Aorta (tissue), 5 donors: ENCODE data around the gene TAGLN3. TPM values are rescaled to one million over a fixed set of nuclear protein-coding genes. Genes with fewer than 3 reads are reported as not detected.

ENCODE experiments used
- ATAC-seq: fragments of 200-7000 bp; cut with Tn5 transposase; one replicate; pipeline ENCODE4 v1.9.1; 2022; ENCODE audit warnings: moderate library complexity; ENCODE audit not compliant: low FRiP score
- DNase-seq, 2 donors: peaks; one replicate each; pipeline ENCODE4 v3.0.0-alpha.2; 2020
- H3K27ac ChIP-seq, 2 donors: one replicate each; pipeline ENCODE4 v1.5.1; 2013; ENCODE audit warnings: low read length in 2 of 2, mild to moderate bottlenecking in 2 of 2, moderate library complexity in 2 of 2, control low read depth in 1 of 2, inconsistent platforms in 1 of 2, low read depth in 1 of 2
- H3K27me3 ChIP-seq, 2 donors: one replicate each; pipeline ENCODE4 v1.6.1; 2013; ENCODE audit warnings: control low read depth in 1 of 2, low read length in 1 of 2, mild to moderate bottlenecking in 1 of 2, moderate library complexity in 1 of 2; ENCODE audit not compliant: insufficient read depth in 2 of 2, control insufficient read depth in 1 of 2
- H3K36me3 ChIP-seq, 2 donors: one replicate each; pipeline ENCODE4 v1.6.1; 2013; ENCODE audit warnings: control low read depth in 1 of 2, low read length in 1 of 2, mild to moderate bottlenecking in 1 of 2; ENCODE audit not compliant: insufficient read depth in 2 of 2, control insufficient read depth in 1 of 2
- H3K4me1 ChIP-seq, 2 donors: one replicate each; pipeline ENCODE4 v1.6.1; 2013; ENCODE audit warnings: low read length in 2 of 2, control low read depth in 1 of 2, mild to moderate bottlenecking in 1 of 2, moderate library complexity in 1 of 2; ENCODE audit not compliant: insufficient read depth in 2 of 2, control insufficient read depth in 1 of 2
- H3K4me3 ChIP-seq, 2 donors: one replicate each; pipeline ENCODE4 v1.5.1; 2013; ENCODE audit warnings: low read length in 2 of 2, control low read depth in 1 of 2, mild to moderate bottlenecking in 1 of 2
- H3K9me3 ChIP-seq: one replicate; pipeline ENCODE4 v1.6.1; 2013; ENCODE audit warnings: mild to moderate bottlenecking, low read length; ENCODE audit not compliant: control insufficient read depth
- WGBS, 2 donors: extraction: QIAGEN DNeasy Blood & Tissue Kit; methylation state at CpG; one replicate each; pipeline ENCODE4 v1.1.7; 2013; 5-methylcytosine and 5-hydroxymethylcytosine counted together
- intact Hi-C, 2 donors: fragments of 100-400 bp; cut with DNase I; formaldehyde crosslinking; loops; one replicate each; pipeline versions ENCODE4 v1.14.2 to v1.15.0; 2022
- polyA plus RNA-seq, 2 donors: library from polyadenylated mRNA; stranded (reverse); fragments of 200-250 nt; gene quantifications; one replicate each; pipeline ENCODE4 v1.2.3, GENCODE V29; 2013
- total RNA-seq, 2 donors: library from RNA; stranded (reverse); fragmentation: NEBNext Ultra II Directional; extraction: Animal tissue kit (Norgen Biotek cat#: 25700); gene quantifications; one replicate each; pipeline ENCODE4 v1.2.1, GENCODE V29; 2021
- donor health status: healthy with polysubstance abuse.
- donor health status: Bipolar disorder and iron deficiency.
- donor health status: DM: no; HTN: no; CAD: no.
- donor health status: DM: no; HTN: no; CAD: no.
- donor health status: DM: yes; HTN: yes; CAD: no.

The TAGLN3 gene
- total and polyA plus RNA-seq, 4 donors = not detected

DNA sequence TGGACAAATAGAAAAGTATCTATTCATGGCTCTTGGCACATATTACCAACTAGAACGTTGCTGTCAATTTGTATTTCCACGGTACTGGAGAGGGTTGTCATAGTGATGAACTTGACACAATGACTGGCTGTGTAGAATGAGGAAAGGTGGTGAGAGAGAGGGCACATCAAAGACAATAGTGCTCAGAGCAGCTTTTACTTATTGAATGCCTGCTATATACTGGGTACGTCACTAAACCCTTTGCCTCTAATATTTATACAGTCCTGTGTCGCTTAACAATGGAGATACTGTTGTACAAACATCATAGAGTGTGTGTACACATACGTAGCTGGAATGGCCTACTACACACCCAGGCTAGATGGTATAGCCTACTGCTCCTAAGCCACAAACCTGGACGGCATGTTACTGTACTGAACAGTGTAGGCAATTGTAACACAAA, 44.1 kb downstream of the TAGLN3 start:
- no peaks in the 10 kb centered on the region for H3K4me1 ChIP-seq
- whole genome bisulfite sequencing, 2 donors = 68 to 72% methylated on average over 6 of the region's 6 CpGs
- H3K9me3 ChIP-seq = no peaks in the 10 kb centered on the region
- intact Hi-C loops = loop anchor here in 1 of 2 donors (5.0 kb wide), 1 partner anchor 56 kb away; no protein-coding TSS in a partner anchor
- DNase-seq (no peak), ATAC-seq (no peak)
- no peaks in the 10 kb centered on the region for H3K27me3 ChIP-seq
- H3K27ac ChIP-seq = no peak overlapping the region
- no peak overlapping the region for H3K4me3 ChIP-seq
- H3K36me3 ChIP-seq = no peaks in the 10 kb centered on the region

DNA sequence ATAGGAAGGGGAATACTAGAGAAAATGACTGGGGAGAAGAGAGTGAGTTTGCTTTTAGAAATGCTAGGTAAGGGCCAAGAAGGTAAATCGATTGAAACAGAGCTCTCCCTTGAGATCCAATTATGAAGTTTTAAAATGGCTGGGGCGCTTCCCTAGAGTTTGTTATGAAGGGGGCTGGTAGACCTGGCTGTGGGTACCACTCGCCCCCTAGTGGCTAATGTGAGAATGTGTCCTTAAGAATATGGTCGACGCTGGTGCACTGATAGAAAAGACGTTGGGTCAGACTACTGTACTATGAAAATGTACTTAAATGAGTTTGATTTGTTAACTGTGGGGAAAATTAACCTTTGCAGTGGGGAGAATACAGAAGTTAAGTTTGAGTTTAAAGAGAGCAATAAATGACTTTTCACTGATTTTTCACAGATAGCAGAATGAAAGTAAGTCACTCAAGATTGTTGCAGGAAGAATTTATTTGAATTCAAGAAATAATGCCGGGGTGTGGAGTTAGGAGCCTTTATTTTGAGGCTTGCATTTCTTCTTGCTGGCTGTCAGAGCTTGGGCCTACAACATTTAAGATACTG, 45.0 kb downstream of the TAGLN3 start:
- H3K36me3 ChIP-seq = no peaks in the 10 kb centered on the region
- H3K27ac ChIP-seq = no peak overlapping the region
- 5 to 8% methylated on average over 7 of the region's 7 CpGs for WGBS, 2 donors
- H3K27me3 ChIP-seq = no peaks in the 10 kb centered on the region
- ATAC-seq (peak; percentile 89), DNase-seq (no peak)
- no peaks in the 10 kb centered on the region for H3K4me1 ChIP-seq
- peak overlapping the region in 1 of 2 donors; percentile 21 for H3K4me3 ChIP-seq
- intact Hi-C loops = loop anchor here in 1 of 2 donors (5.0 kb wide), 1 partner anchor 56 kb away; no protein-coding TSS in a partner anchor
- no peaks in the 10 kb centered on the region for H3K9me3 ChIP-seq

DNA sequence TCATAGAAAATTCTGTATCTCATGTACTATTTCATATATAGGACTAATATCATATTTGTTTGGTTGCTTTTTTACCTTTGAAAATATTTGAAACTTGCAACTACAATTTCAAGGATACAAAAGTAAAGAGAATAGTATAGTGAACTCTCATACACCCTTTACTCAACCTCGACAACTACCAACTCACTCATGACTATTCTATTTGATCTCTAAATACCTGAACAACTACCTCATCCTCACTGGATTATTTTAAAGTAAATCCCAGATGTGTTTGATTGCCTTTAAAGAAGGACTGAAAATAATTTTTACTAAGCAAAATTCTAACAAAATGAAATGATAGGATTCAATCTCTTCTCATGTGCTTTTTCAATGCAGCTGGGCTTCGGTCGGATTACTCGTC, 47.9 kb downstream of the TAGLN3 start:
- Histone ChIP-seq H3K4me1 (no peaks in the 10 kb centered on the region), H3K36me3 (no peaks in the 10 kb centered on the region), H3K27ac (no peak overlapping the region), H3K27me3 (no peaks in the 10 kb centered on the region), H3K9me3 (no peaks in the 10 kb centered on the region), H3K4me3 (no peak overlapping the region)
- DNase-seq (no peak), ATAC-seq (no peak)
- WGBS, 2 donors = 71 to 72% methylated on average over 4 of the region's 4 CpGs
- intact Hi-C loops = no loop called here

DNA sequence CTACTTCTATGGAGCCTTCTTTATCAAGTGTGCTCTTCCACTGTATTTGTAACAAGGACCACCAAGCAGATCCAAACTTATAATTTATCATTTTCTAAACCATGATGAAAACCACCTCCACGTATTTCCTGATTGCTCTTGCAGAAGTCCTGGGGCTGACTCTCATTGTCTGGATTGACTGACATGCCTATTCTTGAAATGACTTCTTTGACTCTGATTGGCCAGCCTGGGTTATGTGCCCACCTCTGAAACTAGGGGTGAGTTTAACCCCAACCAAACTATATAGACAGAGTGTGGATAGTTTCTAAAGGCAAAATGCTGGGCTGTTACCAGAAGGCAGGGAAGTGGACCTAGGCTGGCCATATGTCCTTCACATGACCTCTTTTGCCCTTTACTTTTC, 48.5 kb downstream of the TAGLN3 start:
- Histone ChIP-seq H3K36me3 (no peaks in the 10 kb centered on the region), H3K4me1 (no peaks in the 10 kb centered on the region), H3K9me3 (no peaks in the 10 kb centered on the region), H3K4me3 (no peak overlapping the region), H3K27me3 (no peaks in the 10 kb centered on the region), H3K27ac (no peak overlapping the region)
- no peak for DNase-seq
- 89 to 100% methylated on average over 1 of the region's 1 CpG for WGBS, 2 donors
- no peak for ATAC-seq
- intact Hi-C loops = no loop called here

DNA sequence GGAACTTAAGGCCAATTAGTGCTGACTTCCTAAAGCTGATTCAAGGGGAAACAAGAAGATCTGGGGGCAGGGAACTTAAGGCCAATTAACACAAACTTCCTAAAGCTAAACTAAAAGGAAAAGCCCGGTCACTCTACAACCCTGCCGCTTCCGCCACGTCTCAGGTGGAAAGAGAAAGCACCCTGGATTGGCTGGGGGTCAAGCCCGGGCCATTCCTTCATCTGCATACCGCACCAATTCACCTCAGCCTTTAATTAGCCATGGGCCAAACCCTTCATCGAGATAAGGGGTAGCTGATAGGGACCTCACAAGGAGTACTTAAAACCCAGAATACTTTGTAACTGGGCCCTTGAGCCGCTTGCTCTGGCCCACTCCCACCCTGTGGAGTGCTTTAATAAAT, 50.2 kb downstream of the TAGLN3 start:
- intact Hi-C loops = no loop called here
- Histone ChIP-seq H3K27me3 (no peaks in the 10 kb centered on the region), H3K36me3 (no peaks in the 10 kb centered on the region), H3K9me3 (no peaks in the 10 kb centered on the region), H3K27ac (no peak overlapping the region), H3K4me3 (no peak overlapping the region), H3K4me1 (no peaks in the 10 kb centered on the region)
- 77 to 85% methylated on average over 8 of the region's 8 CpGs for WGBS, 2 donors
- ATAC-seq (no peak), DNase-seq (no peak)

DNA sequence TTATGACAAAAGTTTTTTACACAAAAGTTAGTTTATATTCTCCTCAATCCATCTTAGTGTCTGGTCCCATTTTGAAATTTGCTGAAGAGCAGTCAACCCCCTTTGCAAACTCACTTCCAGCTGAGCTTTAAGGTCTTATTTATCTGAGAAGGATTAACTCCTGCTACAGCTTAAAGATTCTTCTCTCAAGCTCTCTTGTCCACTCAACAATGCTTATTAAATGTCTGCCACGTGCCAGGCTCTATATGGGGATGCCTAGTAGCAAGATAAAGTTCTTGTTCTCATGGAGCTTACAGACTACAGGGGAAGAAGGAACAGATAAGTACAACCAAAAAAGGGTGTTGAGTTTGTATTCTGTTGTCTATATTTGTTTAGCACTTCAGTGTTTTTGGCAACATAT, 54.5 kb downstream of the TAGLN3 start:
- intact Hi-C loops = no loop called here

DNA sequence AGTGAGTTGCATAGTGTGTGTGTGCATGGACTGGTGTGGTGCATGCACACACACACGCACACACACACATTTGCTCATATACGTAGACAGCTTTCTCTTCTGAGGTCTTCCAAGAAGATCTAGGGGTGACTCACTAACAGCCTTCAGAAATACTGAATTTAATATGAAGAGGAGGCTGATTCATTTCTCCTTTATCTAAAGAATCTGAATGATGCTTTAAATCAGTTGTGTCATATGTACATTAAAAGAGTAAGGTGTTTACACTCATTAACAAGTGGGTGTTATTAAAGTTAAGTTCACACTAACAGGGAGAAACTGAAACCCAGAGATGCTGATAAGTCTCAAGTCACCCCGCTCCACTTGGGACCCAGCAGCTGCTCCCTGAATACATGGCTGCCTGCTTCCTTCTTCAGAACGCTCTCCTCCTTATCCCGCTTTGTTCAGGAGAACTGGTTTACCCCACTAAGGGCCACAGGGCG, 57.8 kb downstream of the TAGLN3 start:
- ATAC-seq (no peak), DNase-seq (no peak)
- intact Hi-C loops = no loop called here
- no peaks in the 10 kb centered on the region for H3K36me3 ChIP-seq
- 81 to 83% methylated on average over 6 of the region's 6 CpGs for WGBS, 2 donors
- H3K9me3 ChIP-seq = no peaks in the 10 kb centered on the region
- H3K4me1 ChIP-seq = no peaks in the 10 kb centered on the region
- H3K27ac ChIP-seq = no peak overlapping the region
- H3K27me3 ChIP-seq = no peaks in the 10 kb centered on the region
- H3K4me3 ChIP-seq = no peak overlapping the region

More for the DNA sequence above, 54.5 kb downstream of the TAGLN3 start:
- Histone ChIP-seq H3K9me3 (no peaks in the 10 kb centered on the region), H3K4me1 (no peaks in the 10 kb centered on the region), H3K4me3 (no peak overlapping the region), H3K27me3 (no peaks in the 10 kb centered on the region), H3K27ac (no peak overlapping the region), H3K36me3 (no peaks in the 10 kb centered on the region)
- ATAC-seq = no peak
- no peak for DNase-seq
- WGBS, 2 donors = 71 to 72% methylated on average over 1 of the region's 1 CpG

DNA sequence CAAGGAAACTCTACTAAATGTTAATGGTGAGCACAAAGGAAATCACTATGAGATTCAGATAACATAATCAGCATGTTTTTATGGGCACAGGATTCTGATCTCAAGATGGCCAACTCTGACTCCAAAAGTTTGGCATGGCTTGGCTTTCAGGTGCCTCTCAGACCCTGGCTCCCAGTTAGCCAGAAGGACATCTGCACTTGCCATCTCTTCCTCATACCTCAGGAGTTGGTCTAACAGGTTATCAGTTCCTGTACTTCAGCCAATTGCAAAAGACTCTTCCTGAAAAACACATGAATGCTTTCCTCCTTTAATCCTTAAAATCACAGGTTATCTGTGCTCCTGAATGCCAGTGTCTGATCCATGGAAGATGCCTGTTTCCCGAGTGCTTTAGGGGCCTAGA, 60.8 kb downstream of the TAGLN3 start:
- Histone ChIP-seq H3K27ac (no peak overlapping the region), H3K4me1 (no peaks in the 10 kb centered on the region), H3K9me3 (no peaks in the 10 kb centered on the region), H3K27me3 (no peaks in the 10 kb centered on the region), H3K36me3 (no peaks in the 10 kb centered on the region), H3K4me3 (no peak overlapping the region)
- 92 to 93% methylated on average over 1 of the region's 1 CpG for WGBS, 2 donors
- ATAC-seq (no peak), DNase-seq (no peak)
- intact Hi-C loops = no loop called here

DNA sequence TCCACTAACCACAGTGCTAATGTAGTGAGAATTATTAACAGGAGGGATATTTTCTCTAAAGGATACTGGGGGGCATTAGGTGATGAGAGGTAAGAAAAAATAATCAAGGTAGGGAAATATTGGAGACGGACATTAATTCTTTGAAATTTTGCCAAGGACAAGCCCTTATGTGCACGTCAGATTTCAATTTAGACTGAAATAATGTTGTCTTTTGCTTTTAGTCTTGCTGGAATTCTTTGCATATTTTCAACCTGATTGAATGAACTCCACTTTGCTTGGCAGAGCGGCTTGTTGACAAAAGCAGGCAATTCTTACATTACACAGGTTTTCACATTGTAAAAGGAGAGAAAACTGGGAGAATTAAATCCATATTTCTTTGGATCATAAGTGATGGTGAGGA, 62.4 kb downstream of the TAGLN3 start:
- H3K27ac ChIP-seq = peak overlapping the region in 1 of 2 donors; percentile 33
- 6 to 7% methylated on average over 3 of the region's 3 CpGs for WGBS, 2 donors
- DNase-seq (no peak), ATAC-seq (no peak)
- H3K36me3 ChIP-seq = no peaks in the 10 kb centered on the region
- no peaks in the 10 kb centered on the region for H3K9me3 ChIP-seq
- H3K4me1 ChIP-seq = no peaks in the 10 kb centered on the region
- intact Hi-C loops = no loop called here
- H3K4me3 ChIP-seq = no peak overlapping the region
- no peaks in the 10 kb centered on the region for H3K27me3 ChIP-seq
